Left cardiac atrium (tissue), 4 donors: Measurements from ENCODE around the gene RAMAC. TPM values are rescaled to one million over a fixed set of nuclear protein-coding genes. Genes with fewer than 3 reads are reported as not detected.
"Not testable (repeated sequence)": the region's sequence is repeated elsewhere in the genome, so short reads cannot be mapped to it uniquely, and the experiment has no call there.

Experiments used
- ATAC-seq, 2 donors: fragments of 200-7000 bp; cut with Tn5 transposase; one replicate each; pipeline ENCODE4 v1.9.1; 2020; ENCODE audit warnings: mild to moderate bottlenecking in 2 of 2, moderate library complexity in 2 of 2
- DNase-seq: peaks from one replicate; pipeline ENCODE4 v3.0.0-alpha.2; 2020
- intact Hi-C, 2 donors: fragments of 100-400 bp; cut with DNase I; formaldehyde crosslinking; loops; one replicate each; pipeline versions ENCODE4 v1.14.1 to v1.15.1; 2022 to 2023
- total RNA-seq, 2 donors: library from RNA; stranded (reverse); fragmentation: NEBNext Ultra II Directional; extraction: Animal tissue kit (Norgen Biotek cat#: 25700); gene quantifications; one replicate each; pipeline ENCODE4 v1.2.1, GENCODE V29; 2021
- donor health status: DM: no; HTN: yes; CAD: no.
- donor health status: DM: no; HTN: yes; CAD: no; lungs with severe emphysema.
- donor health status: DM: yes; HTN: yes; CAD: no.
- donor health status: Dilated cardiomyopathy.

Gene RAMAC
- total RNA-seq, 2 donors from 2014 or later = 13.5 to 13.6 TPM

GRCh38 chr15:82999905-83000671 is 14.1 kb downstream of the RAMAC start:
- DNase-seq (no peak), ATAC-seq (peak; percentile 78 to 79)
- intact Hi-C loops = loop anchor here (2.0 to 10.0 kb wide), 2 partner anchors 149 to 155 kb away; no protein-coding TSS in a partner anchor

- ATAC-seq, DNase-seq: not testable (repeated sequence)
- intact Hi-C loops = loop anchor here (2.0 to 10.0 kb wide), 2 partner anchors 150 to 156 kb away; no protein-coding TSS in a partner anchor
Observed at GRCh38 chr15:83000672-83001031, 14.6 kb downstream of the RAMAC start.

- intact Hi-C loops = loop anchor here (5.0 to 10.0 kb wide), 4 partner anchors 47 to 197 kb away; partner anchors contain the start of genes HDGFL3 (in 1 of the 2) and TM6SF1 (in 1 of the 2)
- ATAC-seq (peak; percentile 83 to 88), DNase-seq (peak; percentile 81)
Observed at GRCh38 chr15:83010709-83011270, 24.8 kb downstream of the RAMAC start.

- ATAC-seq (peak; percentile 99), DNase-seq (peak; percentile 93)
- intact Hi-C loops = loop anchor here (5.0 to 10.0 kb wide), 4 partner anchors 46 to 196 kb away; partner anchors contain the start of genes HDGFL3 (in 1 of the 2) and TM6SF1 (in 1 of the 2)
Observed at GRCh38 chr15:83011271-83012075, 25.5 kb downstream of the RAMAC start, which contains the start of gene C15orf40. Gene C15orf40, minus strand, starts transcription at chr15:83011639. Its CDS starts 32 bp downstream, at chr15:83011607.

DNA sequence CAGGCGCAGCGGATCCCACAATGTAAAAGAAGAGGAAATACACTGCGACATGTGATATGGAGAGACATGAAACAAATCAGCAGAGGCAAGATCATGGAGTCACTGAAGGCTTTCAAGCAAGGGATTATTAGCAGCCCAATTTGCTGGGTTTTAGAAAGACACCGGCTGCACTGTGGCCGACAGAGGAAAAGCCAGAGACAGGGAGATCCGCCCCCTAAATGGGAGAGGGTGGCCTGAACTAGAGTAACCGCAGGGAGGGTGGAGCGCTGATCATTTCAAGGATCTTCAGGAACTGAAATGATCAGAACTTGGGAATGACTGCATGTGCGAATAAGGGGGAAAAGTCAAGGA is 26.0 kb downstream of the RAMAC start:
- intact Hi-C loops = loop anchor here (5.0 to 10.0 kb wide), 4 partner anchors 45 to 195 kb away; partner anchors contain the start of genes HDGFL3 (in 1 of the 2) and TM6SF1 (in 1 of the 2)
- no peak for DNase-seq
- ATAC-seq = no peak

DNA sequence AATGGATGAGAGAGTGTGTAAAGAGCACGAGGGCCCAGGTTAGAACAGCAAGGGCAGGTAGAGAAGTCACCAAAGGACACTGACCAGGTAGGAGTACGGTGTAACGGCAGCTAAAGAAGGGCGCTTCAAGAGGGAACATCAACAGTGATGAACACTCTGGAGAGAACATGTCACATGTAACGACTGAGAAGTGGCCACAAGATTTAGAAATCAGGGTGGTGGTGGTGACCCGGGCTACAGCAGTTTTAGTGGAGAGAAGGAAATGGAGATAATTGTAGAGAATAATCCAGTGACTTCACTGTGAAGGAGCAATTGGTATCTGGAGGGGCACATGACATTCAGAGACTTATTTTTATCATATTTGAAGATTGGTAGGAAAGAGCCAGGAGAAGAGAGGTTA is 26.6 kb downstream of the RAMAC start:
- no peak for ATAC-seq
- no peak for DNase-seq
- intact Hi-C loops = loop anchor here (5.0 to 10.0 kb wide), 4 partner anchors 45 to 195 kb away; partner anchors contain the start of genes HDGFL3 (in 1 of the 2) and TM6SF1 (in 1 of the 2)

GRCh38 chr15:83014205-83014653 is 28.2 kb downstream of the RAMAC start:
- ATAC-seq = no peak
- no peak for DNase-seq
- intact Hi-C loops = loop anchor here (5.0 to 10.0 kb wide), 4 partner anchors 43 to 193 kb away; partner anchors contain the start of genes HDGFL3 (in 1 of the 2) and TM6SF1 (in 1 of the 2)

GRCh38 chr15:83015361-83015760 is 29.4 kb downstream of the RAMAC start:
- no peak for DNase-seq
- no peak for ATAC-seq
- intact Hi-C loops = loop anchor here in 1 of 2 donors (10.0 kb wide), 1 partner anchor 99 kb away; no protein-coding TSS in a partner anchor

DNA sequence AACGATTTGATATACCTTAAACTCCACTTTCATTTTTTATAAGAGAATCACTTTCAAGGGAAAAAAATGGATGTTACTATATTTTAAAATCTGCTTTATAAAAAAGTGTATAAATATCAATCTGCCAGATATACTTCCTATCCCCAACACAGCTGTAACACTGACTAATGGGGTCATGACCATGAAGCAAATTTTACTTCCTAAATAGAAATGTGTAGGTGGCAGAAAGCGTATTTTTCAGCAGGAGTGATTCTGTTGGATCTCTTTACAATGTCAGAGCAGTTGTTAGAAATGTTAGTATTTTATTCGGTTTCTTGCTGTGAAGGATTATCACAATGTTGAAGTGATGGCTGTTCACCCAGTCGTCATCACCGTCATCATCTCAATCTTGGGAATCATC is 30.9 kb downstream of the RAMAC start:
- DNase-seq = no peak
- intact Hi-C loops = loop anchor here in 1 of 2 donors (10.0 kb wide), 1 partner anchor 98 kb away; no protein-coding TSS in a partner anchor
- ATAC-seq = no peak

GRCh38 chr15:83018436-83018835 is 32.4 kb downstream of the RAMAC start:
- intact Hi-C loops = loop anchor here in 1 of 2 donors (10.0 kb wide), 1 partner anchor 96 kb away; no protein-coding TSS in a partner anchor
- no peak for ATAC-seq

DNA sequence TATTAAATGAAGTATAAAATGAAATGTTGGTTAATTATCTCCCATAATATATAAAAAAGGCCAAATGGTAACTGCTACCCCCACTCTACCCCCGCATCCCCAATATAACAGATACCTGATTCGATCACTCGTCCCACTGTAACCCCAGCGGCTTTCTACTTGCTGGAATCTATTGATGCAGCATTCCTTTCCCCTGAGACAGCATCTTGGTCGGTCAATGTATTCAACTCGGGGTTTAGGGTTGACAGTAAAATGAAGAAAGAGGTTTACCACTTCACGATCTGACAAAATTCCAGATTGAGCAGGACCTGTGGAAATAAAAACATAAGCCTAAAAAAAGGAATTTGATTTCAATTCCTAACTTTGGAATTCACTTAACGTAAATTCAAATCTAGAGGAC is 44.0 kb downstream of the RAMAC start:
- ATAC-seq (no peak), DNase-seq (no peak)
- intact Hi-C loops = no loop called here

More at GRCh38 chr15:83018436-83018835, 32.4 kb downstream of the RAMAC start:
- DNase-seq = no peak

- DNase-seq, intact Hi-C loops, ATAC-seq: not testable (repeated sequence)
Observed at GRCh38 chr15:83031234-83031633, 45.2 kb downstream of the RAMAC start.

DNA sequence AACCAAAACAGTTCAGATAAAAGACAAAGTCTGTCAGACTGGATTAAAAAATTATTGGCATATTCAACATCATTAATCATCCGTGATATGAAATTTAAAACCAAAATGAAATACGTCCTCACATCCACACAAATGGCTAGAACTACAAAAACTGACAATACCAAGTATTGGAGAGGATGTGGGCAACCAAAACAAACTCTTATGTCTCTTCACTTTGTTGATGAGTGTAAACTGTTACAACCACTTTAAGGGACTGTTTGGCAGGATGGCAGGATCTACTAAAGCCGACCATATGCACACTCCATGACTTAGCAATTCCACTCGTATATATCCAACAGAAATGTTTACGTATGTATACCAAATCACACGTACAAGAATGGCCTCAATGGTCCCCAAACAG is 50.2 kb downstream of the RAMAC start:
- intact Hi-C loops = no loop called here

GRCh38 chr15:83039206-83039605 is 53.2 kb downstream of the RAMAC start:
- DNase-seq = no peak
- intact Hi-C loops = no loop called here
- no peak for ATAC-seq

More for the DNA sequence above, 50.2 kb downstream of the RAMAC start:
- no peak for DNase-seq
- ATAC-seq = no peak

Other genes with a start within 250 kb of the RAMAC start
- gene FSD2, start 180.1 kb upstream of the RAMAC start, total RNA-seq = 10 to 100 TPM; 47.7 to 94.3 TPM
- gene WHAMM, start 176.6 kb upstream of the RAMAC start, total RNA-seq = 1 to 10 TPM; 6.3 to 7.2 TPM
- gene HOMER2, start 33.5 kb upstream of the RAMAC start, total RNA-seq = 10 to 100 TPM; 12.6 to 19.2 TPM
- 10 to 100 TPM; 10.9 to 13.4 TPM for gene C15orf40, start 25.4 kb downstream of the RAMAC start, total RNA-seq
- 100 to 1,000 TPM; 100 to 128 TPM for gene BTBD1, start 81.0 kb downstream of the RAMAC start, total RNA-seq
- 10 to 100 TPM; 19.0 to 33.0 TPM for gene TM6SF1, start 121.4 kb downstream of the RAMAC start, total RNA-seq
- 10 to 100 TPM; 30.6 to 48.1 TPM for gene HDGFL3, start 221.6 kb downstream of the RAMAC start, total RNA-seq